ENCODE data around the gene ALPP.
"Not testable (repeated sequence)": the region's sequence is repeated elsewhere in the genome, so short reads cannot be mapped to it uniquely, and the experiment has no call there.

The ALPP gene

DNA sequence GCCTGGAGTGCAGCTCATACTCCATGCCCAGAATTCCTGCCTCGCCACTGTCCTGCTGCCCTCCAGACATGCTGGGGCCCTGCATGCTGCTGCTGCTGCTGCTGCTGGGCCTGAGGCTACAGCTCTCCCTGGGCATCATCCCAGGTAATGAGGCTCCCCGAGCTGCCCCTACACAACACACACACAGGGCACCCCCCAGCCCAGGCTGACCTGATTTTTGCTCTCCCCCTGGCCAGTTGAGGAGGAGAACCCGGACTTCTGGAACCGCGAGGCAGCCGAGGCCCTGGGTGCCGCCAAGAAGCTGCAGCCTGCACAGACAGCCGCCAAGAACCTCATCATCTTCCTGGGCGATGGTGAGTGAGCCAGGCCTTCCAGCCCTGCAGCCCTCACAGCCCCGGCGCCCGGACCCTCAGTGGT is at the start of gene ALPP:
Gene ALPP (plus strand): TSS at position 17 of the 417 bp plus-strand sequence. CDS start 52 bp downstream, at position 69.
- not testable (repeated sequence) for DNase-seq; H3K4me1 Mint-ChIP-seq; H3K9me3 Mint-ChIP-seq; H3K27ac Mint-ChIP-seq; H3K4me3 Mint-ChIP-seq; H3K36me3 Mint-ChIP-seq (ENCODE audit: low read depth)
- peaks cover 36% of the 10 kb centered on the region for H3K27me3 Mint-ChIP-seq (ENCODE audit: low read depth, poor library complexity)

DNA sequence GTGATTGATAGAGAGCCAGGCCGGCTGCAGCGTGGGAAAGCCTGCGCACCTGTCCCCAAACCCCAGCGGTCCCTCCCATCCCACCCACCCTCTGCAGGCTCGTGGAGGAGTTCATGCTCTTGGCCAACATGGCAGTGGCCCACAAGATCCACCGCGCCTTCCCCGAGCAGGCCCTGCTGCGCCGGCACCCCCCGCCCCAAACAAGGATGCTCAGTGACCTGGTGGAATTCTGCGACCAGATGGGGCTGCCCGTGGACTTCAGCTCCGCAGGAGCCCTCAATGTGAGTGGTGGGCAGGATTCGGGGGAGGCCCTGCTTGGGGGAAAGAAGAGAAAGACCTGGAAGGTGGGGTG is 48.9 kb upstream of the ALPP start:
- no peak for DNase-seq
- H3K27me3 Mint-ChIP-seq (ENCODE audit: low read depth, poor library complexity), result peaks cover 4% of the 10 kb centered on the region
- H3K9me3 Mint-ChIP-seq, result no peaks in the 10 kb centered on the region
- no peak overlapping the region for H3K4me3 Mint-ChIP-seq
- H3K4me1 Mint-ChIP-seq, result peaks cover 4% of the 10 kb centered on the region
- TF ChIP-seq, protein P1, sequence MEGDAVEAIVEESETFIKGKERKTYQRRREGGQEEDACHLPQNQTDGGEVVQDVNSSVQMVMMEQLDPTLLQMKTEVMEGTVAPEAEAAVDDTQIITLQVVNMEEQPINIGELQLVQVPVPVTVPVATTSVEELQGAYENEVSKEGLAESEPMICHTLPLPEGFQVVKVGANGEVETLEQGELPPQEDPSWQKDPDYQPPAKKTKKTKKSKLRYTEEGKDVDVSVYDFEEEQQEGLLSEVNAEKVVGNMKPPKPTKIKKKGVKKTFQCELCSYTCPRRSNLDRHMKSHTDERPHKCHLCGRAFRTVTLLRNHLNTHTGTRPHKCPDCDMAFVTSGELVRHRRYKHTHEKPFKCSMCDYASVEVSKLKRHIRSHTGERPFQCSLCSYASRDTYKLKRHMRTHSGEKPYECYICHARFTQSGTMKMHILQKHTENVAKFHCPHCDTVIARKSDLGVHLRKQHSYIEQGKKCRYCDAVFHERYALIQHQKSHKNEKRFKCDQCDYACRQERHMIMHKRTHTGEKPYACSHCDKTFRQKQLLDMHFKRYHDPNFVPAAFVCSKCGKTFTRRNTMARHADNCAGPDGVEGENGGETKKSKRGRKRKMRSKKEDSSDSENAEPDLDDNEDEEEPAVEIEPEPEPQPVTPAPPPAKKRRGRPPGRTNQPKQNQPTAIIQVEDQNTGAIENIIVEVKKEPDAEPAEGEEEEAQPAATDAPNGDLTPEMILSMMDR (IDR thresholded peaks at IDR 0.05), result no peak
- no peak overlapping the region for H3K27ac Mint-ChIP-seq
- H3K36me3 Mint-ChIP-seq (ENCODE audit: low read depth), result no peaks in the 10 kb centered on the region

DNA sequence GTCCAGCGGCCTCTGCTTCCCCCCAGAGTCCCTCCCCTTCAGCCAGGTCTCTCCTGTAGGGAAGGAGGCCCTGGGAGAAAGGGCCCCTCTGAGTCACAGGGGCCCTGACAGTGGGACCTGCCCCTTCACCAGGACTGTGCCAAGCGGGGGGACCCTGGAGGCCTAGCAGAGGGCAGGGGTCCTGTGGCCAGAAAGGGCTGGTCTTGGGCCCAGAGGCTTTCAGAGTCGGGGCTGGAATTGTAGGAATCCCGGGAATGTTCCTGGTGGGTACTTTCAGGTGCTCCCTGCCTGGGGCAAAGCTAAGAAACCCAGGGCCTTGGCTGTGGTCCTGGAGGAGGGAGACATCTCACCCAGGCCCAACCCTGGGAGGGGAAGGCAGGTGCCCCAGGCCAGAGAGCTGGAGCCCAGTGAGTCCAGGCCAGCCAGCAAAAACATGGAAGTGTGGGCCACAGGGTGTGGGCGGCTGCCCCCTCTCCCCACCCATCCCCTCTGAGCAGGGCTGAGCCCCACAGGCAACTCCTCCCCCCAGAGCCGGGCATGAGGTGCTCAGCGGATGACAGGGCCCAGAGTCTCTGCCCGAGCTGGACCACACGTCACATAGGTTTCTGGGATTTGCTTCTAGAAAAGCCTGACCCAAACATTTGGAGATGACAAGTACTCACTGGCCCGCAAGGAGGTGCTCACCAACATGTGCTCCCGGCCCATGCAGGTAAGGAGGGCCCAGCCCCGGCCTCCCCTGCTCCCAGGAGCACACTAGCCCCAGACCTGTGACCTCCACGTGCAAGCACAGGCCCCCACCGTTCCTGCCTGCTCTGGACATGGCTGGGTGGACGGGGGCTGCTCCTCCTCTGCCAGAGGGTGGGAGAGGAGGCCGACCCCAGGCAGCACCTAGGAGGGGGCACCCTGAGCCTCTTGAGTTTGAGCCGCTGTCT is 48.2 kb upstream of the ALPP start:
- TF ChIP-seq, protein P1 (IDR thresholded peaks at IDR 0.05), result no peak
- H3K36me3 Mint-ChIP-seq (ENCODE audit: low read depth), result no peaks in the 10 kb centered on the region
- H3K9me3 Mint-ChIP-seq, result no peaks in the 10 kb centered on the region
- peaks cover 4% of the 10 kb centered on the region for H3K27me3 Mint-ChIP-seq (ENCODE audit: low read depth, poor library complexity)
- H3K4me1 Mint-ChIP-seq, result peaks cover 4% of the 10 kb centered on the region
- H3K27ac Mint-ChIP-seq, result no peak overlapping the region
- no peak overlapping the region for H3K4me3 Mint-ChIP-seq
- no peak for DNase-seq

DNA sequence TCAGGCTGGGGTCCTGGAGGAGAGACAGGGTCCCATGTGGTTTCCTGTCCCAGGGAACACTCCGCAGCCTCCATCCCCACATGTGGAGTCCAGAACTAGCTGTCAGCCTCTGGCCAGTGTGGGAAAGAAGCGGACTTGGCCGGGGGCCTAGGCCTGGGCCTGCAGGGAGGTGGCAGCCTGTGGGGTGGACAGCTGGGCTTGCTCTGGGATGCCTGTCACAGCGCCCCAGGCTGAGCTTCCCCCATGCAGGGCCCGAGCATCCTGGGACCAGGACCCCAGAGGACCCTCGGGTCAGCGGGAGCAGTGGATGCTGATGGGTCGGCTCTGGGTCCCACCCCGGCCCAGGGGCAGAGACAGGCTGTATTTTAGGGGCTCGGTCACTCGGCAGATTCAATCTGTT is 47.5 kb upstream of the ALPP start:
- H3K4me1 Mint-ChIP-seq; H3K27ac Mint-ChIP-seq; H3K9me3 Mint-ChIP-seq; H3K36me3 Mint-ChIP-seq (ENCODE audit: low read depth); H3K27me3 Mint-ChIP-seq (ENCODE audit: low read depth, poor library complexity); DNase-seq; H3K4me3 Mint-ChIP-seq: not testable (repeated sequence)

DNA sequence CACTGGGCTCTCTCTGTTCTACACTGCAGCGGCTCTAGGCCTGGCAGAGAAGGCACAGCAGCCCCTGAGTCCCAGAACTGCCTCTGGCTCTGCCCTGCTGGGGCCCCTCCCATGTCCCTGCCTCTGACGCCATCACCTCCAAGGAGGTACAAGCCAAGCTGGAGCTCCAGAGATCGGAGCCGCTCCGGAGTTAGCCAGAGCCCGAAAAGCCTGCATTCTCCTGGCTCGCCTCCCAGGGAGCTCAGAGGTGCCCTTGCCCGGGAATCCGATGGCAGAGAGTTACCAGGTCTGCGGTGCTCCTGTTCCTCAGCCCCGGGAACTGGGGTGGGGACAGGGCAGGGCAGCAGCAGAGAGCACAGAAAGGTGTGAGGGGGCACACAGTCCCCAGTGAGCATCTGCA is 46.9 kb upstream of the ALPP start:
- not testable (repeated sequence) for H3K9me3 Mint-ChIP-seq; H3K27ac Mint-ChIP-seq; H3K27me3 Mint-ChIP-seq (ENCODE audit: low read depth, poor library complexity); DNase-seq; H3K4me1 Mint-ChIP-seq; H3K36me3 Mint-ChIP-seq (ENCODE audit: low read depth); H3K4me3 Mint-ChIP-seq

DNA sequence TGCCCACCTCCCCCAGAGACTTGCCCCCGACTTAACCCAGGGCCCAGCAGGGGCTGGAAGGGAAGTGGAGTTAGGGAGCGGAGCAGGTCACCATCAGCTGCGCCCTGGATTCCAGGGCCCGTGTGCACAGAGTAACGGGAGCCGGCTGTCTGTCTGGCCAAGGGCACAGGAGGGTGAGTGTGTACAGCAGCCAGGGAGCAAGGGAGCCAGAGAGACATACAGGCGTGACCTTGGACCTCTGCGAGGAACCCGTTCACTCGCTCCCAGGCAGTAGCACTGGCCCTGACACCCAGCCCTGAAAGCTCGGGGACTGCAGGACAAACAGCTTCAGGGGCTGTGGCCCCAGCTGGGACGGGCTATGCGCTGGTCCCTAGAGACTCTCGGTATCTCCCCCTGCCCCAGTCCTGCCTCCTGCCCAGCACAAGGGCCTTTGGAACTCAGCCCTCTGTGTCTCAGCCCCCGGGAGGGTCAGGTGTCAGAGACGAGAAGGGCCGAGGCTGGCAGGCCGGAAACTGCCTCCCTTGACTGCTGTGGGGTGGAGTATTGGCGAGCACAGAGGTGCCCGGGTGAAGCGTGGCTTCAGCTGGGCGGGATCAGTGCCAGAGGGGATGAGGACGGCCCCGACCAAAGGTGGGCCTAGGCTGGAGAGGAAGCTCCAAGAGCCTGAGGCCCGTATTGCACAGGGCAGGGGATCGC is 46.2 kb upstream of the ALPP start:
- H3K36me3 Mint-ChIP-seq (ENCODE audit: low read depth); H3K9me3 Mint-ChIP-seq; H3K4me1 Mint-ChIP-seq; H3K4me3 Mint-ChIP-seq; H3K27ac Mint-ChIP-seq; H3K27me3 Mint-ChIP-seq (ENCODE audit: low read depth, poor library complexity); DNase-seq: not testable (repeated sequence)

DNA sequence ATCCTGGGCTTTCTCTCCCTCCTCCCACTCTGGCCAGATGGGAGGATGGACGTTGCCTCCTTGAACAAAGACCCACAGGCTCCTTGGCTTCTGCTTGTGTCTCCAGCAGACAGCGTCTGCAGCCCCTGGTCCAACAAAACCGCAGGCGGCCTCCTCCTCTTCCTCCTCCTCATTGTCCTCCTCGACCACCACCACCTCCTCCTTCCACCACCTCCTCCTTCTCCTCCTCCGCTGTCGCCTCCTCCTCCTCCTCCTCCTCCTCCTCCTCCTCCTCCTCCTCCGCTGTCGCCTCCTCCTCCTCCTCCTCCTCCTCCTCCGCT is 45.7 kb upstream of the ALPP start:
- Mint-ChIP-seq H3K4me3 (no peak overlapping the region), H3K9me3 (no peaks in the 10 kb centered on the region), H3K27me3 (ENCODE audit: low read depth, poor library complexity) (peaks cover 4% of the 10 kb centered on the region), H3K36me3 (ENCODE audit: low read depth) (no peaks in the 10 kb centered on the region), H3K27ac (no peak overlapping the region), H3K4me1 (peaks cover 4% of the 10 kb centered on the region)
- no peak for DNase-seq
- TF ChIP-seq, protein P1 (IDR thresholded peaks at IDR 0.05), result no peak

Data from nephron progenitor cell (in vitro differentiated cells).